SK-MEL-5 (cell line): ENCODE results near the gene UBR3. TPM values are rescaled to one million over a fixed set of nuclear protein-coding genes. Genes with fewer than 3 reads are reported as not detected.
"Not testable (repeated sequence)": the region's sequence is repeated elsewhere in the genome, so short reads cannot be mapped to it uniquely, and the experiment has no call there.

Experiments
- DNase-seq: peaks from one replicate; pipeline ENCODE4 v3.0.0-alpha.2; 2016; ENCODE audit warnings: low read depth, low spot score
- in situ Hi-C: cut with HindIII; loops from 2 replicates; pipeline ENCODE4 v1.10.0; 2016; ENCODE audit warnings: low sequenced_read_pairs, high pct_unique_total_duplicates, low pct_unique_long_range_greater_than_20kb
- total RNA-seq: library from RNA; depleted of rRNA; stranded (reverse); fragments of >200 nt; shearing (Covaris generic); gene quantifications from 2 replicates; pipeline ENCODE4 v1.2.3, GENCODE V29; 2014

UBR3 gene
- total RNA-seq, 1 experiment from 2014 or later = 14.7 TPM

- DNase-seq, in situ Hi-C loops: not testable (repeated sequence)
Observed at GRCh38 chr2:169900103-169900502, 72.8 kb downstream of the UBR3 start.

- no peak for DNase-seq
- in situ Hi-C loops = no loop called here
Observed at GRCh38 chr2:169900686-169901085, 73.4 kb downstream of the UBR3 start.

- in situ Hi-C loops = no loop called here
- DNase-seq = no peak
Observed at GRCh38 chr2:169906731-169907130, 79.5 kb downstream of the UBR3 start.

- DNase-seq = no peak
- in situ Hi-C loops = no loop called here
Observed at GRCh38 chr2:169909376-169909775, 82.1 kb downstream of the UBR3 start.

GRCh38 chr2:169910109-169910799 lies 83.0 kb downstream of the UBR3 start:
- in situ Hi-C loops = no loop called here
- no peak for DNase-seq

GRCh38 chr2:169911119-169911518 lies 83.9 kb downstream of the UBR3 start:
- no peak for DNase-seq
- in situ Hi-C loops = no loop called here

GRCh38 chr2:169916623-169917022 lies 89.4 kb downstream of the UBR3 start:
- in situ Hi-C loops = no loop called here
- no peak for DNase-seq

- in situ Hi-C loops = no loop called here
- DNase-seq = no peak
Observed at GRCh38 chr2:169923977-169924376, 96.7 kb downstream of the UBR3 start.

- in situ Hi-C loops = no loop called here
- DNase-seq = no peak
Observed at GRCh38 chr2:169925968-169926367, 98.7 kb downstream of the UBR3 start.

- in situ Hi-C loops = no loop called here
- peak; percentile 56 for DNase-seq
Observed at GRCh38 chr2:169928463-169928864, 101.2 kb downstream of the UBR3 start.

- peak; percentile 65 for DNase-seq
- in situ Hi-C loops = no loop called here
Observed at GRCh38 chr2:169933124-169933711, 106.0 kb downstream of the UBR3 start.

- in situ Hi-C loops, DNase-seq: not testable (repeated sequence)
Observed at GRCh38 chr2:169936652-169937051, 109.4 kb downstream of the UBR3 start.

- no peak for DNase-seq
- in situ Hi-C loops = no loop called here
Observed at GRCh38 chr2:169945515-169945914, 118.3 kb downstream of the UBR3 start.

- in situ Hi-C loops = no loop called here
- no peak for DNase-seq
Observed at GRCh38 chr2:169946092-169946491, 118.8 kb downstream of the UBR3 start.

- no peak for DNase-seq
- in situ Hi-C loops = no loop called here
Observed at GRCh38 chr2:169946546-169946945, 119.3 kb downstream of the UBR3 start.

- in situ Hi-C loops = no loop called here
Observed at GRCh38 chr2:169955940-169956339, 128.7 kb downstream of the UBR3 start.

GRCh38 chr2:169957219-169957618 lies 130.0 kb downstream of the UBR3 start:
- in situ Hi-C loops, DNase-seq: not testable (repeated sequence)

More at GRCh38 chr2:169955940-169956339, 128.7 kb downstream of the UBR3 start:
- DNase-seq = no peak

GRCh38 chr2:169961911-169962310 lies 134.7 kb downstream of the UBR3 start:
- in situ Hi-C loops = no loop called here
- DNase-seq = peak; percentile 63

GRCh38 chr2:169963786-169964185 lies 136.5 kb downstream of the UBR3 start:
- in situ Hi-C loops = no loop called here

More at GRCh38 chr2:169963786-169964185, 136.5 kb downstream of the UBR3 start:
- no peak for DNase-seq
